Gastrocnemius medialis (tissue), 4 donors: ENCODE data around the gene NF2.

ENCODE experiments used
- CTCF ChIP-seq, 5 experiments: fragments of 450-650 bp in 3 of 5; fragments of 200-600 bp in 2 of 5; sonication (generic) in 2 of 5; IDR thresholded peaks in 4 of 5; conservative IDR thresholded peaks in 1 of 5; 1 replicate in 4 of 5; 2 replicates in 1 of 5; pipeline ENCODE4 v1.5.1; 2016 to 2019; ENCODE audit warnings: antibody characterized with exemption in 5 of 5, mild to moderate bottlenecking in 3 of 5, moderate library complexity in 3 of 5
- POLR2A ChIP-seq, 2 donors: fragments of 450-650 bp; IDR thresholded peaks; one replicate each; pipeline ENCODE4 v1.6.1; 2017; ENCODE audit warnings: antibody characterized with exemption in 2 of 2, mild to moderate bottlenecking in 2 of 2, moderate library complexity in 2 of 2

GRCh38 chr22:29629903-29630516 is 26.6 kb downstream of the NF2 start:
- TF ChIP-seq CTCF (IDR thresholded peaks at IDR 0.05 in 4 of 5, conservative IDR thresholded peaks at IDR 0.05 in 1 of 5) (no peak), POLR2A (IDR thresholded peaks at IDR 0.05) (no peak)
